Stimulated activated CD4-positive, alpha-beta T cell treated with anti-CD3 and anti-CD28 coated beads, Interleukin-15, amount 100 ng/mL, for 24 hours (primary cell): ENCODE measurements around the gene OSBP2.

Source experiments
- DNase-seq: peaks from one replicate; pipeline ENCODE4 v3.0.0-alpha.2; 2020

The OSBP2 gene

DNA sequence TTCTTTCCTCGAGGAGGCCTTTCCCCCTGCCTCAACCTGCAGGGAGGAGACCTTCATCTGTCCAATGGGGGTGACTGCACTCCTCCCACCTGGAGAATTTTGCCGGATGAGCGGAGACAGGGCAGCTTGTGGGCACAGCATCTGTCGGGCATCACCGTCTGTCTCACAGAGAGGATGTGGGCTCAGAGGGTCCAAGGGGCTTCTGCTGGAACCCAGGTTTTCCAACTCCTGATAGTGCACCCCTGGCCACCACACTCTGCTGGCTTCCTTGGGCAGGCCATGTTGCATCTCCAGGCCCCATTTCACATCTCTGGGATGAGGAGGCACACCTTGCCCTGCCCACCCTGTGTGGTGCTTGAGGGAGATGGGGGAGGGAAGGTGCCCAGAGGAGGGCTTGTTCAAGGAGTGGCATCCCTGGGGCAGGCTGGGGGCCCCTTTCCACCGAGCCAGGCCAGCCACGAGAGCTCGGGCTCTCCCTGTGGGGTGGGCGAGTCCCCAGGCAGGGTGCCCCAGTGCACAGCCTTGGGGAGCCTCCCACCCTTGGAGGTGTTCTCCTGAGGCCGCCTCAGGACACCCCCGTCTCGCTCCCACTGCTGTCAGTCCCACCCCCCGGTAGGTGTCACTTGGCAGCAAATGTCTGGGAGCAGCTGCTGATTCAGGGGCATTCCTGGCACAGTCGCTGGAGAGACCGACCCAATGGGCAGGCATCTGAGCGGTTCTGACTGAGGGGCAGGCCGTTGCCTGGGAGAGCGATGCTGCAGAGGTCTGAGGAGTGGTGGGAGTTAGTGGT is 189.7 kb downstream of the OSBP2 start:
- DNase-seq, result no peak

DNA sequence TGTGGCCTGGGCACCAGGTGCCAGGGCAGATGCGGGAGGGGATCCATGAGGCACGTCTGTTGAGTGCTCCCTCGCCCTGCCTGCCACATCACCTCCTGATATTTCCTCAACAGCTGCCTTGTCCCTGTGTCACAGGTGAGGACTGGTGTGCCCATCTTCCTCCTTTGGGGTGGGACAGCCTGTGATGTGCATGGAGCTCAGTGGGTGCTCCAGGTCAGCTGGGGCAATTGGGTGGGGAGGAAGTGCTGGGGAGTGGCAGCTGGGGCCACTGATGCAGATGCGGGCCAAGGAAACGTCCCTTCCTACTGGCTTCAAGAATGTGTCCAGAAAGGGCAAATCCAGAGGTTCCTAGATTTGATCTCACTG is 190.3 kb downstream of the OSBP2 start:
- no peak for DNase-seq

DNA sequence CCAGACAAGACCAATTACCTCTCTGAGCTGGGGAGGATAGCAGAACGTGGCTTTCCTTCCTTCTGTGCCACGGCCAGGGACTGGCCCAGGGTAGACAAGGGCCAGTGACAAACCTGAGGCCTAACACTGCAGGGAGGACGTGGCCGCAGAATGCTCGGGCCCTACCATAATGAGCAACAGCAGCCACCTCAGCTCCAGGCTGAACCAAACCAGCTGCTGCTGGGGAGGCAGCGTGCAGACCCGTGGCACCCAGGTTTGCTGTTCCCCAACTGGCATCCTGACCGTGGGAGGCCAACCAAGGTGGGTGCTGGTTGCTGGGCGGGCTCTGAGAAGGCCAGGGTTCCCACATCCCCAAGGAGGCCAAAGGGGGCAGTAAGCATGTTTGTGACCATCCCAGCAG is 190.9 kb downstream of the OSBP2 start:
- DNase-seq, result no peak

DNA sequence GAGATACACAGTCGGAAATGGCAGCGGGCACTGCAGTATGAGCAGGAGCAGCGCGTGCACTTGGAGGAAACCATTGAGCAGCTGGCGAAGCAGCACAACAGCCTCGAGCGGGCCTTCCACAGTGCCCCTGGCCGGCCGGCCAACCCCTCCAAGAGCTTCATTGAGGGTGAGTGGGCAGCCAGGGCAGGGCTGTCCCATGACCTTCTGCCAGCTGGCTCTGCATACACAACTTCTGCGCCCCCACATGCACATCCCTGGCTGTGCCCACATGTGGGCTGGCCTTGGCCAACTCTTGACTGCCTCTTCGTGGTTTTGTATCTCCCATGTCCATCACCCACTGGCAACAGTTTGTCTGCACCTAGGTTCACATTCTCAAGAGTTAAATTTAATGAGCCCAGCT is 192.8 kb downstream of the OSBP2 start:
- DNase-seq, result no peak

DNA sequence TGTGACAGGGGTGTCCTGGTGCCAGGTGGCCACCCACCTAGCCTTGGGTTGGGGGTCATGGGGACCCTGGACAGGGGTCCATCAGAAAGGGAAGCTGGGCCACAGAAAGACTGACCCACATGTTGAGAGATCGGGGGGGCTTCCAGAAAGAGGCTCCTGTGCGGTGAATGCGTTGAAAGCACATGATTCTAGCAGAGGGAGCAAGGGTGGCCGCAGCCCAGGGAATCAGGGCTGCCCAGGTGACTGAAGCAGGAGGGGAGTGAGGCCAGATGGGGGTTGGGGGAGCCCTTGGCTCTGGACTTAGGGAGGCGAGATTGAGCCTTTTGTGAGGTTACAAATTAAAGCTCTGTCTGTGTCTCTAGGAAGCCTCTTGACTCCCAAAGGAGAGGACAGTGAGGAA is 193.2 kb downstream of the OSBP2 start:
- no peak for DNase-seq

DNA sequence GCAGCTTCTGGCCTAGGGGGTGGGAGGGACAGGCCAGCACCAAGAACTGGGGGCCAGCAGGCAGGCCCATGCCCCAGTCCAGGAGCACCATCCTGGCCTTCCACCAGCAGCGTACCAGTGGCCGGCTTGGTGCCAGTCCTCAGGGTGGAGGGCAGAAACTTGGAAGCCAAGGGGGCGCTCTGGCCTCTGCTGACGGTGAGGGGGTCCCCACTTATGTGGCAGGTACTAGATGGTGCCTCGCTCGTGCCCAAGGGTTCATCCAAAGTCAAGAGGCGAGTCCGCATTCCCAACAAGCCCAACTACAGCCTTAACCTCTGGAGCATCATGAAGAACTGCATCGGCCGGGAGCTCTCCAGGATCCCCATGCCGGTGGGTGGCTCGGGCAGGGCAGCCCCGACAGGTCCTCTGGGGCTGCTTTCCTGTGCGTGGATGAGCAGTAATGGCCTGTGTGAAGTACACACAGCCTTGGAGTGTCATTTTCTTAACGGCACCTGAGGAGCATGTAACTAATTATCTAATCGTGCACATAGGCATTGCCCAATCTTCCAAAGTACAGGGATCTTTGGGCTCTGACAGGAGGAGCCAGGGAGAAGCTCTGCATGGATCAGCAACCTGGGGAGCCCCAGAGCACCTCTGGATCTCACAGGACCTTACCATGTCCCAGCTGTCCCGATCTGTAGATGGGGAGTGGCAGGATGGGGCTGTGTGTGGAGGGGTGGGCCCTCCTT is 194.8 kb downstream of the OSBP2 start:
- no peak for DNase-seq

DNA sequence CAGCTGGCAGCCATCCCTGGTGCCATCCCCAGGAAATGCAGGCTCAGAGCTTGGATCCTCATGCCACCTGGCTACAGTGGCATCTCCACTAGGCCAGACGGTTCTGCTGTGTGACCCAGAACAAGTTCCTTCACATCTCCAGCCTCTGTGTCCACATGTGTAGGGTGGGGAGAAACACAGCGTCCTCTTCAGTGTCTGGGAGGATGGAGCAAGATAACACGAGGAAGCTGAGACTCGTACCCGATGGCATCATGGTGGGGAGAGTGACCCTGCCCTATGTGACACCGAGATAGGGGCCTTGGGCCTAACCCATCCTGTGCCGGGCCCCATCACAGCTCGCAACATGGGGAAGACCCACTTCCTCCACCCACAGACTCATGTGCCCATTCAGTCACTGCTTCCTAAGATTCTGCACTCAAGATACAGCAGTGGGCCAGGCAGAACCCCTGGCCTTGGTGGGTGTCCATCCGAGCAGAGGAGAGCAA is 195.4 kb downstream of the OSBP2 start:
- no peak for DNase-seq

DNA sequence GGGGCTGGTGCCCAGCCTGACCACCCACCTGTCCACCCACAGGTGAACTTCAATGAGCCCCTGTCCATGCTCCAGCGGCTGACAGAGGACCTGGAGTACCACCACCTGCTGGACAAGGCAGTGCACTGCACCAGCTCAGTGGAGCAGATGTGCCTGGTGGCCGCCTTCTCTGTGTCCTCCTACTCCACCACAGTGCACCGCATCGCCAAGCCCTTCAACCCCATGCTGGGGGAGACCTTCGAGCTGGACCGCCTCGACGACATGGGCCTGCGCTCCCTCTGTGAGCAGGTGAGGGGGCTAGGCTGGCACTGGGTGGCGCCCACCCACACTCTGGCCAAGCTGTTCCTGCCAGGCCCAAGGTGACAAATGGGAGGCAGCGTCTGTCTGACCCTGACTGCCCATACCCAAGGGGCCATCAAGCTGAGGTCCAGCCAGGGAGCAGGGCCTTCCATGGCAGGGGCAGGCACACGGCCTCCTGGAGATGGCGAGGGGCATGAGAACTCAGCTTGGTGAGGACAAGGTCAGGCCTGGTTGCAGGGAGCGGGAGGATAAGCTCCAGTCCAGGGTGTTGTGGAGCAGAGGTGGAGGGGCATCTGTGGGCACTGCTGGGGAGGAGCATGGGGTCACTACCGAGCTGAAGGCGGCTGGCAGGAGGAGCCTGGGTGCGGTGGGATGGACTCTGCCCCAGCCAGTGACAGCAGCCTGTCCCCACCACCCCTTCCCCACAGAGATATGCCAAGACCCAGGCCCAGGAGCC is 196.2 kb downstream of the OSBP2 start:
- DNase-seq, result peak; percentile 57

DNA sequence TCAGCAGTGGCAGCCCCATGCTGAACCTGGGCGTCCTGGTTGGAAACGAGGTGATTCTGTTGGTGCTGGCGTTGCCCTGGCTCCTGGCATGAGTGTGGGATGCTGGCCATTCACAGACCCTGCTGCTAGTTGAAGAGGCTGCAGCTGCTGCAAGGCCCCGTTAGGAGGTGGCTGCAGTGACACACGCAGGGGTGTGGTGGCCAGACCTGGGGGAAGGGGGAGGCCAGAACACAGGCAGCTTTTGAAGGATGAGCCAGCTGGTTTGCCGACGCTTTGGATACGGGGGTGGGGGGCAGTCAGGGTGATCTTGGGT is 196.7 kb downstream of the OSBP2 start:
- DNase-seq, result no peak

DNA sequence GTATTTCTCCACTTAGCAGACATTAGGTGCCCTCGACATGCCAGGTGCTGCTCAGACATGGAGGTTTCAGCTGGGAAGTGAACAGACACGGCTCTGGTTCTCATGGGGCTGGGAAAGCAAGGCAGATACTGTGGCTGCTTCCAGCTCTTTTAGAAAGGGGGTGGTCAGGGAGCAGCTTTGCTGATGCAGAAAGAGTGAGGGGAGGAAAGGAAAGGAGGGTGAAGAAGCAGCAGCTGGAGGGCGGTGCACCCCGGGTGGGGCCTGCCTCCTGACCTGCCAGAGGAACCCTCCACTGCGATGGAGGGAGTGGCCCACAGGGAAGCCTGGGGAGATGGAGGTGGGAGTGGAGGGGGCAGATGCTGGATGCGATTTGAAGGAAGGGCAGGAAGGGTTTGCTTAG is 197.1 kb downstream of the OSBP2 start:
- DNase-seq, result no peak

DNA sequence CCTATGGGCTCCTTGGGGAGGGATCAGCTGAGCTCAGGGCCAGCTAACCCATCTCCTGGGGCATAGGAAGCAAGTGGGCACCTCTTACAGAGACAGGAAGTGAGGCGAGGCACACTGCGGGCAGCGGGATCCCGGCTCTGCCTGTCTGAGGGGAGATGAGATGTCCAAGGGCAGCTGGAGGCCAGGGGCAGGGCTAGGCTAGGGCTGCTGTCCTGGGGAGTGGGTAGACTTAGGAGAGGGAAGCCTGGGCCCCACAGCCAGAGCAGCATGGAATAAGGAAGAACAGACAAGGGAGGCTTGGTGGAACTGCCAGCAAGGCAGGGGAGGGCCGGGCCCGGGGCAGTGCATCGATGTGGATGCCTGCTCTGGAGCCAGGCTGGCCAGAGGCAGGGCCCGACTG is 197.6 kb downstream of the OSBP2 start:
- DNase-seq, result no peak

DNA sequence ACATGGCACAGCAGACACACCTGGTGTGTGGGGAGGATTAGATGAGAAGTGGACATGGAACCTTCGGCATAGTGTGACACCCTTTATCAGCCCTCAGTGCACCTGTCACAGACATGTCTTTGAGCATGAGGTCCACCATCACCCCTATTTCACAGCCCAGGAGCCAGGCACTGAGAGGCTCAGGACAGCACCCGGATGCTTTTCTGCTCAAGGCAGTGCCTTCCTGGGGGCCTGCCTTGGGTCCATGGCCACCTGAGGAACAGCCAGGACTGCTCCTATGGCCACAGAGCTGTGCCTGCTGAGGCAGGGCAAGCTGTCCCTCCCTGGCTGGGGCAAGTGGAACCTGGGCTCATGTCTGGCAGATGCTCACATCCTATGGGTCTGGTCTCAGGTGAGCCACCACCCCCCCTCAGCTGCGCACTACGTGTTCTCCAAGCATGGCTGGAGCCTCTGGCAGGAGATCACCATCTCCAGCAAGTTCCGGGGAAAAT is 198.1 kb downstream of the OSBP2 start:
- no peak for DNase-seq

DNA sequence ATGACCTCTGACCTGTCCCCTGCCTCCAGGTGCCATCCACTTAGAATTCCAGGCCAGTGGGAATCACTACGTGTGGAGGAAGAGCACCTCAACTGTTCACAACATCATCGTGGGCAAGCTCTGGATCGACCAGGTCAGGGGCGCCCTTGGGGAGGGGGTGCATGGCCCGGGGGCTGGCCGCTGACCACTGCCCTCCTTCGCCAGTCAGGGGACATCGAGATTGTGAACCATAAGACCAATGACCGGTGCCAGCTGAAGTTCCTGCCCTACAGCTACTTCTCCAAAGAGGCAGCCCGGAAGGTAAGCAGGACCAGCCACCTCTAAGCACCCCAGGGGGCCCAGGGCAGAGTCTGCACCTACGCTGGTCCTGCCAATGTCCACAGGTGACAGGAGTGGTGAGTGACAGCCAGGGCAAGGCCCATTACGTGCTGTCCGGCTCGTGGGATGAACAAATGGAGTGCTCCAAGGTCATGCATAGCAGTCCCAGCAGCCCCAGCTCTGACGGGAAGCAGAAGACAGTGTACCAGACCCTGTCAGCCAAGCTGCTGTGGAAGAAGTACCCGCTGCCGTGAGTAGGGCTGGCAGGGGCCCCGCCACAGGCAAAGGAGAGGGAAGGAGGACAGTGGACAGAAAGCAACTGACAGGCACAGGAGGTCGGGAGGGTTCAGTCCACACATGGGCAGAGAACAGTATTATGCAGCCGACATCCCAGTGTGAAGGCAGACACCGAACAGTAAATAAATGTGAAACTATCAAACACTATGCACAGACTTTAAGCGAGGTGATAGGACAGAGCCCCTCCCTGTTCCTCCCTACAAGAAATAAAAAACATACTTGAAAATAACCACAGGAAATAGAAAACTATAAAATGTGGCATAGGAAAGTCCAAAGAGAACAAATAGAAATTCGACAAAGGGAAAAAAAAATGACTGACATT is 199.0 kb downstream of the OSBP2 start:
- DNase-seq, result no peak

DNA sequence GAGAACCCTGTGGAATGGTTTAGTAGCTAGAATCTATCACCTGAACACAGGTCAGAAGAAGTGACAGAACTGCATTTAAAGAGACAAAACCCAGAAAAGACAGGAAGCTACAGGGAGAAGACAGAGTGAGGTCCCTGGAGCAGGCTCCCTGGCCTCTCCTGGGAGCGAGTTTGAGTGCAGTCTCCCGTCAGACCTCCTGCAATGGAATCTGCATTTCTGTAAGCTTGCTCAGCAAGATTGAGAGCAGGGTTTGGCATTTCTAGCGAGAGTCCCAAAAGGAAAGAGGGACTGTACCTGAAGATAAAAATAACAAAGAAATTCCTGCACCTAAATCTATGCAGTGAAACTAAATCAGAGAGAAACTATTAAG is 199.7 kb downstream of the OSBP2 start:
- DNase-seq, result no peak

DNA sequence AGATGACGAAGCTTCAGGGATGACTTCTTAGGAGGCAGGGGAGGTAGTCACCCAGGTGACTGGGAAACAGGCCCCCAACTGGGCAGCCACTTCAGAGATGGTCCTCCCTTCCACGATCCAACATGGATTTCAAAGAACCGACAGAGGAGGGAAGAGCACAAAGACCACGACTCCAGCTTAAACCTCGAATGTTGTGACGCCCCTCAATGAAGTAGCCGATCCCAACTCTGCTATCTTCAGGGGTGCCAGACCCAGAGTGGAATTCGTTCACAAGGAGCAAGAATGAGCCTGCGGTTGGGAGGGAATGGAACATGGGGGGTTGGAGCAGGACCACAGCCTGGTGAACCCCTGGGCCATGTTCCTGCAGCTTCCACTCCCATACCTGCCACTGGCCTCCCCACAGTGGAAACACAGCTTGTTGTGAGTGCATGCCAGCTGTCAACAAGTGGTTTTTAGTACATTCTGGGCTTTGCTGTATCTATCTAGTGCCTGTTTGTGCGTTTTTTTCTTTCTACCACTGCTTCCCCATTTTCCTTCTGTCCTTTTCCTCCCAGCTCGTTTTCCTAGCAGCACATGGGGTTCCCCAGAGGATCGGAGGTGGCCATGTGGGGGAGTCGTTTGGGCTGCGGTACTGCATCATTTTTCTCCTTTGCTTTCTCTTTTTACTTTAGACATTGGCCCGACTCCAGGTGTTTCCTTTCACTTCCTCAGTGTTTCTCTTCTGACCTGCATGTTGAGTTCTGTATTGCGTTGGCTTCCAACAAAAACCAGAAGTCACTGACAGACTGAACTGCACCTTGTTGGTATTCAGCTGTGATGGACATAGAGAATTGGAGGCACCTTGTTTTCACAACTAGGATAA is 208.1 kb downstream of the OSBP2 start:
- no peak for DNase-seq

DNA sequence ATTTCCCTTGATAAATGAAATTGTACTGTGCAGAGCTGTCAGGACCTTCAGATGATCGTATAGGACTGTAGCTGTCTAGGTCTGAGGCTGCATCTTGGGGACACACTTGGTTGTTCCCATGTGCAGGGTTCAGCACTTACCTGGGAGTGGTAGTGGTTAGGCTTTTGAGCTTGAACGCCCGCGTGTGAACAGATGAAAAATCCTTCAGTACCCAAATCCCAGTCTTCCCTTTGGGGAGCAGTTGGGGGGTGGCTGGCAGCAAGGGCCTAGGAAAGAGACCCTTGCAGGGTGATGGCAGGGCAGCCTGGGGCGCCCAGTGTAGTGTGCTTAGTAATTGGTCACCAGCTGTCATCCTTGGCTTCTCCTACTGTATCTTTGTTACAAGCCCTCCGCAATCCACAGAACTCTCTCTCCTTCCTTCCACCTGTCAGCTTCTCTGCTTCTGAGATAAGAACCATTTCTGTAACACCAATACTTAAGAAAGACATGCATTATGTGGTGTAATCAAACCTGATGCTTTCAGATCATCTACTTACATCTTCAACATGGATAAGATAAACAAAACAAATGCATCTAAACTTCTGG is 209.3 kb downstream of the OSBP2 start:
- DNase-seq, result no peak

DNA sequence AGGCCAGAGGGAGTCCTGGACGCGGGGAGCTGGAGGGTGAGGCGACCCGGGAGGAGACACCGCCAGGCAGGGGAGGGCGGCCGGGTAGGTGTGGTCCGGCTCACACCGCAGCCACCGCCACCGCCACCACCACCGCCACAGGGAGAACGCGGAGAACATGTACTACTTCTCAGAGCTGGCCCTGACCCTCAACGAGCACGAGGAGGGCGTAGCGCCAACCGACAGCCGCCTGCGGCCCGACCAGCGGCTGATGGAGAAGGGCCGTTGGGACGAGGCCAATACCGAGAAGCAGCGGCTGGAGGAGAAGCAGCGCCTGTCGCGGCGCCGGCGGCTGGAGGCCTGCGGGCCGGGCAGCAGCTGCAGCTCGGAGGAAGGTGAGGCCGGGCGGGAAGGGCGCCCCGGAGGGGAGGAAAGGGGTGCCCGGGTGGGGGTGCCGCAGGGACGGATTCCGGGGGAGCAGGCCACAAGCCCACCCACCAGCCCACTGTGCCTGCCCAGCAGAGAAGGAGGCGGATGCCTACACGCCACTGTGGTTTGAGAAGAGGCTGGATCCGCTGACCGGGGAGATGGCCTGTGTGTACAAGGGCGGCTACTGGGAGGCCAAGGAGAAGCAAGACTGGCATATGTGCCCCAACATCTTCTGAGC is 211.1 kb downstream of the OSBP2 start:
- DNase-seq, result no peak

DNA sequence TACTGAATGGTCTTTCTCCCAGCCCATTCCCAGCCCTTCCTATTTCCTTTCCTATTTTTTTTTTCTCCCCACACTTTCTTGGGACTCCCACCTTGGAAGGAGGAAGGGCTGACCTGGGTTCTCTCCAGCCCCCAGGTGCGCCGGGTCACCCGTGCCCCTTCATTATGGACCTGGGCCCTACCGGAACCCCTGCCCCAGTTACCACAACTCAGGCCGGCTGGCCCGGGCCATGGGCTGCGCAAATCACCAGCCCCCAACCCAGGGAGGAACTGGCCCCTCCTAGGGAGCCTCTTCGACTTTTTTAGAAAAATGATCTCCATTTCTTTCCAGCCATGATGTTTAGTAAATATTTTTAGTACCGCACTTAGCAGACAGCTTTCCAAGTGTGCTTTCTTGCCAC is 211.7 kb downstream of the OSBP2 start:
- DNase-seq, result no peak

DNA sequence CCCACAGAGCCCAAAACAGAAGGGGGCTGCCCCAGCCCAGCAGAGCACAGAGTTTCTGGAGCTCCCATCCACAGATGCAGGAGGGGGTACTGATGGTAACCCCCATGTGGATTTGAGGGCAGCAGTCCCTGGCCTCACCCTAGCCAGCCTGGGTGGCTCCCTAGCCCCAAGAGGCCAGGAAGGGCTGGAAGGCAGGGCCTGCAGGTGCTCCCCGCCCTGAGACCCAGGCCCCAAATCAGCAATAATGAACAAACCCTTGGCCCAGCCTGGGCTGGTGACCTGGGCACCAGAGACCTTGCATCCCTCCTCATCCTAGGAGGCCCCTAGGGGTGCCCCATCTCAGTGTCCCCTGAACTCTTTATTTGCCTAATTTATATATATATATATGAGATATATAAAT is 212.3 kb downstream of the OSBP2 start:
- no peak for DNase-seq

DNA sequence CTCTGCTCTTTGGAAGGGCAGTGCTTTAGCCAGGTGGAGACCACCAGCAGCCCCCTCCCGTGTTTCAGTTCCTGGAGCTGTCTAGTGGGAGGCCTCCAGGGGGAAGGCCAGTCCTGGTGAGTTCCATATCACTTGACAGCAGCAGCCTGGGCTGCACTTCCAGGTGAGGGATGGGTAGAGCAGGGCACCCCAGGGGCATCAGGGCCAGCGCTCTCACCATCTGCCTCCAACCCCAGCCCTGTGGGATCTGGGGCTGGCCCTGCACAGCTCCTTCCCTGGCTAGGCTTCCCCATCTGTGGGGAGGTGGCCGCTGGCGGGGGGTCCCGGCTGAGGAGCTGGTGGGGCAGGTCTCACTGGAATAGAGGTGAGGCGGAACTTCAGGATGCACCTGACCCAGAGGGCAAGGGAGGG is 213.4 kb downstream of the OSBP2 start:
- no peak for DNase-seq

DNA sequence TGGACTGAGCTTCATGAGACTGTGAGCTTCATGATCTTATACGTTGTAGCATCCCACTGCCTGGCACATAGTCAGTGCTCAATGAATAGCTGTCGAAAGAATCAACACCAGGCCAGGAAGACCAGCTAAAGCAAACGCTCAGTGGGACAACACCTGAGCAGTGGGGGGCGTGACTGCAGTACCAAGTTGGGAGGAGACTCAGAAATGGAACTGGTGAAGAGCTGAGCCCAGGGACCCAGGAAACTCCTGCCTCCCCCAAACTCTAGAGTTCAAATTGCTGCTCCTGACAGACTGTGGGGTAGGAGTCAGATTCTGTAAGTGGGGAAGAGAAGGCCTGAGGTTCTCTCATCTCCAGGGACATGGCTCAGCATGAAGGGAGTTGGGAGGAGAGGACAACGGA is 214.6 kb downstream of the OSBP2 start:
- DNase-seq, result no peak
